ENCODE data around the gene ADAT3.

ADAT3 gene

DNA sequence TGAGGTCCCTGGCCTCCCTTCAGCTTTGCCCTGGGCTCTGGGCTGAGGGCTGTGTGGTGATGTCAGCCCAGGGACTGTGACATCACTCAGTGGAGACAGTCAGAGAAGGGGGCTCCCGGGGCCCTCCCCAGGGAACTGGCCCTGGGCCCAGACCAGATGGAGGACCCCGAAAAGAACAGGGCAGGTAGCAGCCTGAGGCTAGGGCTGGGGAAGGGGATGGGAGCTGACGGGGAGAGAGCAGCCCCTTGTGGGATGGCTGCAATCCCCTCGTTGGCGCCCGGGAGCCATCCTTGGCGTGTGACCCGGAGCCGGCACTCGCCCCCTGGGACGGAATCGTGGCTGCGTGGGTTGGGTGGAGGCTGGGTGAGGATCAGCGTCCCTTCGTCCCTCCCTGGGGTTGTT is 49.3 kb downstream of the ADAT3 start:
- Histone ChIP-seq H3F3A (ENCODE audit: insufficient read depth, low read length) (no peaks in the 10 kb centered on the region), H3K4me2 (ENCODE audit: low read depth, low read length) (no peak overlapping the region), H3K27me3 (replicated peaks; ENCODE audit: insufficient read depth, low read length) (no peaks in the 10 kb centered on the region), H3K27ac (ENCODE audit: low read length) (no peak overlapping the region), H3K9me3 (replicated peaks; ENCODE audit: insufficient read depth, low read length) (no peaks in the 10 kb centered on the region), H3K36me3 (replicated peaks; ENCODE audit: insufficient read depth, low read length) (no peaks in the 10 kb centered on the region), H3K4me1 (ENCODE audit: low read length) (no peaks in the 10 kb centered on the region), H3K4me3 (ENCODE audit: low read length) (no peak overlapping the region), H2AFZ (ENCODE audit: low read length) (no peak overlapping the region), H4K20me1 (ENCODE audit: insufficient read depth, low read length) (peaks cover 16% of the 10 kb centered on the region), H3K79me2 (ENCODE audit: low read length) (peaks cover 90% of the 10 kb centered on the region), H3K9ac (ENCODE audit: low read length) (no peak overlapping the region), H3K9me2 (replicated peaks; ENCODE audit: insufficient read depth, low read length) (no peaks in the 10 kb centered on the region)
- TF ChIP-seq EZH2 (optimal IDR thresholded peaks at IDR 0.05; ENCODE audit: low read depth, low read length), result no peak
- no peak for TF ChIP-seq EZH2phosphoT487 (IDR thresholded peaks at IDR 0.05; ENCODE audit: low read length)
- TF ChIP-seq, protein P1, sequence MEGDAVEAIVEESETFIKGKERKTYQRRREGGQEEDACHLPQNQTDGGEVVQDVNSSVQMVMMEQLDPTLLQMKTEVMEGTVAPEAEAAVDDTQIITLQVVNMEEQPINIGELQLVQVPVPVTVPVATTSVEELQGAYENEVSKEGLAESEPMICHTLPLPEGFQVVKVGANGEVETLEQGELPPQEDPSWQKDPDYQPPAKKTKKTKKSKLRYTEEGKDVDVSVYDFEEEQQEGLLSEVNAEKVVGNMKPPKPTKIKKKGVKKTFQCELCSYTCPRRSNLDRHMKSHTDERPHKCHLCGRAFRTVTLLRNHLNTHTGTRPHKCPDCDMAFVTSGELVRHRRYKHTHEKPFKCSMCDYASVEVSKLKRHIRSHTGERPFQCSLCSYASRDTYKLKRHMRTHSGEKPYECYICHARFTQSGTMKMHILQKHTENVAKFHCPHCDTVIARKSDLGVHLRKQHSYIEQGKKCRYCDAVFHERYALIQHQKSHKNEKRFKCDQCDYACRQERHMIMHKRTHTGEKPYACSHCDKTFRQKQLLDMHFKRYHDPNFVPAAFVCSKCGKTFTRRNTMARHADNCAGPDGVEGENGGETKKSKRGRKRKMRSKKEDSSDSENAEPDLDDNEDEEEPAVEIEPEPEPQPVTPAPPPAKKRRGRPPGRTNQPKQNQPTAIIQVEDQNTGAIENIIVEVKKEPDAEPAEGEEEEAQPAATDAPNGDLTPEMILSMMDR (IDR thresholded peaks at IDR 0.05; ENCODE audit: low read length), result no peak
- no peak for DNase-seq

DNA sequence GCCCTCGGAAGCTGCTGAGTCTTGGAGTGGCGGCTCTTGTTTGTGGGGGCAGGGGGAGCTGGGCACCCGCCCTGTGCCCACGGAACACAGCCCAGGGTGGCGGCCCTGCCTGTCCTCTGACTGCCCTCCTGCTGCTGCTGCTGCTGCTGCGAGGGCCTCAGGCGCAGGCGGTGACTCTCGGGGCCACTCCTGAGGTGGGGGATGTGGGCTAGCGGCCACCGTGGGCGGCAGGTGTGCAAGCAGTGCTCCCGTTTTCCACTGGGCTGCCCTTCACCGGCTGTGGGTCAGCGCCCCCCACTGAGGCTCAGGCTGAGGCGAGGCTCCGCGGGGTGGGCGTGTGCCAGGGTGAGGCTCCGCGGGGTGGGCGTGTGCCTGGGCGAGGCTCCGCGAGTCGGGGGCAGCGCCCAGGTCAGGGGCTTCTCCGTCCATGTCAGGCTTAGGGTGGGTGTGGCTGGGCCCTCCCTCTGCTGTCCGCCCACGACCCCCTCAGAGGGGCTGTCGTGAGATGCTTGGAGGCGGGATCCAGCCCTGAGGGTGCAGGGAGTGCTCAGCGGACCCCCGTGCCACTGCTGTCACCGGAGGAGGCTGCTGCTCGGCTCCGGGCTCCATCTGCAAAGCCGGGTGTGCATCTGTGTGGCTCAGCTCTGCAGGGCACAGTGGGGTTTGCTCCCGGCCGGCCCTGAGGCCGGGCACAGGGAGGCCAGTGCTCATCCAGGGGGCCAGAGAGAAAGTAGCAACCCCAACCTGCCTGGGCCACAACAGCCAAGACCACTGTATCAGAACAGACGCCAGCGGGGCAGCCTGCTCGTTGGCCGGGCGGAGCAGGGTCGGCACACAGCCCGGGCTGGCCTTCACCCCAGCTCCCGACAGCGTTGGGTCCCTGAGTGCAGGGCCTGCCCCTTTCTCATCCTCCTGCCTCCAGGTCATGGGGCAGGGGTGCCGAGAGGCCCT is 50.2 kb downstream of the ADAT3 start:
- TF ChIP-seq EZH2 (optimal IDR thresholded peaks at IDR 0.05; ENCODE audit: low read depth, low read length) (no peak), EZH2phosphoT487 (IDR thresholded peaks at IDR 0.05; ENCODE audit: low read length) (no peak)
- TF ChIP-seq, protein P1 (IDR thresholded peaks at IDR 0.05; ENCODE audit: low read length), result no peak
- Histone ChIP-seq H3K9me2 (replicated peaks; ENCODE audit: insufficient read depth, low read length) (no peaks in the 10 kb centered on the region), H3F3A (ENCODE audit: insufficient read depth, low read length) (no peaks in the 10 kb centered on the region), H3K4me3 (ENCODE audit: low read length) (no peak overlapping the region), H3K27me3 (replicated peaks; ENCODE audit: insufficient read depth, low read length) (no peaks in the 10 kb centered on the region), H3K4me1 (ENCODE audit: low read length) (no peaks in the 10 kb centered on the region), H2AFZ (ENCODE audit: low read length) (no peak overlapping the region), H3K4me2 (ENCODE audit: low read depth, low read length) (no peak overlapping the region), H3K27ac (ENCODE audit: low read length) (no peak overlapping the region), H3K79me2 (ENCODE audit: low read length) (peaks cover 91% of the 10 kb centered on the region), H3K9ac (ENCODE audit: low read length) (no peak overlapping the region), H3K36me3 (replicated peaks; ENCODE audit: insufficient read depth, low read length) (no peaks in the 10 kb centered on the region), H4K20me1 (ENCODE audit: insufficient read depth, low read length) (peaks cover 15% of the 10 kb centered on the region), H3K9me3 (replicated peaks; ENCODE audit: insufficient read depth, low read length) (no peaks in the 10 kb centered on the region)
- DNase-seq, result no peak

DNA sequence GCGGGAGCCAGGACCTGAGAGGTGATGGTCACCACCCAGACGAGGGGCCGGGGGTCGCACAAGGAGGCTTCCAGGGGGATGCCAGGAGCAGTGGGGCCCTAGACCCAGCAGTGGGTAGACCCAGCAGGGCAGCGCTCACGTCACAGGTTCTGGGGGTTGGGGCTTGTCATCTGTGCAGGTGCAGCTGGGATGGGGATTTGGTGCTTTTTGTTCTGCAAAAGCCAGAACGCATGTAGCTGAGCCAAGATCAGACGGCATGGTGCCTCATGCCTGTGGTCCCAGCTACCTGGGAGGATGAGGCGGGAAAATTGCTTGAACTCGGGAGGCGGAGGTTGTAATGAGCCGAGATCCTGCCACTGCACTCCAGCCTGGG is 50.9 kb downstream of the ADAT3 start:
- Histone ChIP-seq H3K9me2 (replicated peaks; ENCODE audit: insufficient read depth, low read length) (no peaks in the 10 kb centered on the region), H3K4me1 (ENCODE audit: low read length) (no peaks in the 10 kb centered on the region), H3K4me2 (ENCODE audit: low read depth, low read length) (no peak overlapping the region), H3K9ac (ENCODE audit: low read length) (no peak overlapping the region), H4K20me1 (ENCODE audit: insufficient read depth, low read length) (peaks cover 13% of the 10 kb centered on the region), H3K36me3 (replicated peaks; ENCODE audit: insufficient read depth, low read length) (no peaks in the 10 kb centered on the region), H3K9me3 (replicated peaks; ENCODE audit: insufficient read depth, low read length) (no peaks in the 10 kb centered on the region), H3K27ac (ENCODE audit: low read length) (no peak overlapping the region), H3K79me2 (ENCODE audit: low read length) (peaks cover 91% of the 10 kb centered on the region), H3K4me3 (ENCODE audit: low read length) (no peak overlapping the region), H2AFZ (ENCODE audit: low read length) (no peak overlapping the region), H3F3A (ENCODE audit: insufficient read depth, low read length) (no peaks in the 10 kb centered on the region), H3K27me3 (replicated peaks; ENCODE audit: insufficient read depth, low read length) (no peaks in the 10 kb centered on the region)
- TF ChIP-seq EZH2 (optimal IDR thresholded peaks at IDR 0.05; ENCODE audit: low read depth, low read length) (no peak), EZH2phosphoT487 (IDR thresholded peaks at IDR 0.05; ENCODE audit: low read length) (no peak)
- TF ChIP-seq, protein P1 (IDR thresholded peaks at IDR 0.05; ENCODE audit: low read length), result no peak
- no peak for DNase-seq
